Psoas muscle (tissue), 8 donors: ENCODE data around the gene SHISAL1. TPM values are rescaled to one million over a fixed set of nuclear protein-coding genes. Genes with fewer than 3 reads are reported as not detected.

Experiments
- ATAC-seq, 4 donors: fragments of 200-7000 bp; cut with Tn5 transposase; one replicate each; pipeline ENCODE4 v1.9.1; 2020; ENCODE audit warnings: moderate library complexity in 3 of 4, mild to moderate bottlenecking in 2 of 4
- DNase-seq, 2 donors: peaks; one replicate each; pipeline ENCODE4 v3.0.0-alpha.2; 2020
- H3K27ac ChIP-seq: fragments of 200-600 bp; one replicate; pipeline ENCODE4 v1.8.0; 2022
- H3K27me3 ChIP-seq, 3 donors: fragments of 200-600 bp in 1 of 3; one replicate each; pipeline versions ENCODE4 v1.6.1 to v1.8.0; 2013 to 2022; ENCODE audit warnings: low read length in 2 of 3, mild to moderate bottlenecking in 2 of 3, moderate library complexity in 1 of 3; ENCODE audit not compliant: insufficient read depth in 3 of 3
- H3K36me3 ChIP-seq, 2 donors: fragments of 200-600 bp in 1 of 2; one replicate each; pipeline versions ENCODE4 v1.6.1 to v1.8.0; 2013 to 2022; ENCODE audit warnings: low read depth in 1 of 2, mild to moderate bottlenecking in 1 of 2, moderate library complexity in 1 of 2; ENCODE audit not compliant: insufficient read depth in 1 of 2
- H3K4me1 ChIP-seq: fragments of 200-600 bp; one replicate; pipeline ENCODE4 v1.8.0; 2022
- H3K4me3 ChIP-seq: fragments of 200-600 bp; one replicate; pipeline ENCODE4 v1.8.0; 2022; ENCODE audit warnings: mild to moderate bottlenecking
- H3K9me3 ChIP-seq: fragments of 200-600 bp; one replicate; pipeline ENCODE4 v1.8.0; 2022
- WGBS, 3 donors: extraction: QIAGEN DNeasy Blood & Tissue Kit; methylation state at CpG; one replicate each; pipeline versions ENCODE4 v1.1.6 to v1.1.7; 2013; 5-methylcytosine and 5-hydroxymethylcytosine counted together
- intact Hi-C, 2 donors: fragments of 100-400 bp; cut with DNase I; formaldehyde crosslinking; loops; one replicate each; pipeline versions ENCODE4 v1.11.0 to v1.14.2; 2022
- polyA plus RNA-seq, 3 donors: library from polyadenylated mRNA; stranded (reverse); fragments of 200-250 nt; gene quantifications; one replicate each; pipeline ENCODE4 v1.2.3, GENCODE V29; 2013
- total RNA-seq, 4 donors: library from RNA; stranded (reverse); fragmentation: NEBNext Ultra II Directional in 2 of 4; extraction: Animal tissue kit (Norgen Biotek cat#: 25700) in 2 of 4; gene quantifications; one replicate each; pipeline versions ENCODE4 v1.2.1 to v1.2.4, GENCODE V29; 2021 to 2023
- TF ChIP-seq, protein P1 (sequence below): fragments of 200-600 bp; IDR thresholded peaks from one replicate; pipeline ENCODE4 v1.8.0; 2022; ENCODE audit warnings: antibody characterized with exemption
- donor health status: healthy with polysubstance abuse.
- donor health status: DM: no; HTN: no; CAD: no; lungs with moderate emphysema.
- donor health status: Bipolar disorder and iron deficiency.
- donor health status: healthy.
- donor health status: DM: yes; HTN: yes; CAD: no.
- donor health status: DM: no; HTN: no; CAD: no.
- donor health status: DM: no; HTN: no; CAD: no.
- donor health status: DM: yes; HTN: yes; CAD: no.

The SHISAL1 gene
- total and polyA plus RNA-seq, 7 donors, result 0.01 to 0.24 (median 0.06) TPM; not detected in 1

DNA sequence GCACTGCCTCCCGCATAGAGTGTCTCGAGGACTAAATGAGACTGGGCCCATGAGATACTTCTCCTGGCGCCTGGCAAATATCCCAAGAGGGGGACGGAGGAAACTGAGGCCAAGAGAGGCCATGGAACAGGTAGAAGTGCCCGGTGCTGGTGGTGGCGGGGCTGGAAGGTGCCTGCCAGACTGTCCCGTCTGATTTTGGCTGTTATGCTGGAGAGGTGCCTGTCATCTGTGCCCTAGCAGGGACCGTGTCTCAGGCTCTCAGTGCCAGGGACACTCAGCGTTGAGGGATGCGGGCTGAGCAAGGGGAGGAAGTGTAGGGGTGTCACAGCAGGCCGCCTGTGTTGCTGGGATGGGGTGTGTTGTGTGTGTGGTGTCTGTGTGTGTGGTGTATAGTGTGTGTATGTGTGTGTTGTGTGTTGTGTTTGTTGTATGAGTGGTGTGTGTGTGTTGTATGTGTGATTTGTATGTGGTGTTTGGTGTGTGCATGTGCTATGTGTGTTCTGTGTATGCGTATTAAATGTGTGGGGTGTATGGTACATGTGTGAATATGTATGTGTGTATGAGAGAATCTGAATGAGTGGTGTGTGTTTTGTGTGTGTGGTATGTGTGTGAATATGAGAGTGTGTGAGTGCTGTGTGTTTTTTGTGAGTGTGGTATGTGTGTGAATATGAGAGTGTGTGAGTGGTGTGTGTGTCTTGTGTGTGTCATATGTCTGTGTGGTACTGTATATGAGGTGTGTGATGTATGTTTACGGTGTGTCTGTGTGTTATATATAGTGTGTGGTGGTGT, 21.3 kb upstream of the SHISAL1 start:
- Histone ChIP-seq H3K27ac (no peak overlapping the region), H3K27me3 (peaks cover 0 to 65% (median 20%) of the 10 kb centered on the region in 3 donors), H3K4me3 (no peak overlapping the region), H3K36me3 (no peaks in the 10 kb centered on the region), H3K9me3 (no peaks in the 10 kb centered on the region), H3K4me1 (no peaks in the 10 kb centered on the region)
- TF ChIP-seq, protein P1, sequence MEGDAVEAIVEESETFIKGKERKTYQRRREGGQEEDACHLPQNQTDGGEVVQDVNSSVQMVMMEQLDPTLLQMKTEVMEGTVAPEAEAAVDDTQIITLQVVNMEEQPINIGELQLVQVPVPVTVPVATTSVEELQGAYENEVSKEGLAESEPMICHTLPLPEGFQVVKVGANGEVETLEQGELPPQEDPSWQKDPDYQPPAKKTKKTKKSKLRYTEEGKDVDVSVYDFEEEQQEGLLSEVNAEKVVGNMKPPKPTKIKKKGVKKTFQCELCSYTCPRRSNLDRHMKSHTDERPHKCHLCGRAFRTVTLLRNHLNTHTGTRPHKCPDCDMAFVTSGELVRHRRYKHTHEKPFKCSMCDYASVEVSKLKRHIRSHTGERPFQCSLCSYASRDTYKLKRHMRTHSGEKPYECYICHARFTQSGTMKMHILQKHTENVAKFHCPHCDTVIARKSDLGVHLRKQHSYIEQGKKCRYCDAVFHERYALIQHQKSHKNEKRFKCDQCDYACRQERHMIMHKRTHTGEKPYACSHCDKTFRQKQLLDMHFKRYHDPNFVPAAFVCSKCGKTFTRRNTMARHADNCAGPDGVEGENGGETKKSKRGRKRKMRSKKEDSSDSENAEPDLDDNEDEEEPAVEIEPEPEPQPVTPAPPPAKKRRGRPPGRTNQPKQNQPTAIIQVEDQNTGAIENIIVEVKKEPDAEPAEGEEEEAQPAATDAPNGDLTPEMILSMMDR, result no peak
- ATAC-seq, result no peak
- 64 to 79% (median 67%) methylated on average over 13 of the region's 13 CpGs for WGBS, 3 donors
- no peak for DNase-seq
- intact Hi-C loops, result no loop called here

DNA sequence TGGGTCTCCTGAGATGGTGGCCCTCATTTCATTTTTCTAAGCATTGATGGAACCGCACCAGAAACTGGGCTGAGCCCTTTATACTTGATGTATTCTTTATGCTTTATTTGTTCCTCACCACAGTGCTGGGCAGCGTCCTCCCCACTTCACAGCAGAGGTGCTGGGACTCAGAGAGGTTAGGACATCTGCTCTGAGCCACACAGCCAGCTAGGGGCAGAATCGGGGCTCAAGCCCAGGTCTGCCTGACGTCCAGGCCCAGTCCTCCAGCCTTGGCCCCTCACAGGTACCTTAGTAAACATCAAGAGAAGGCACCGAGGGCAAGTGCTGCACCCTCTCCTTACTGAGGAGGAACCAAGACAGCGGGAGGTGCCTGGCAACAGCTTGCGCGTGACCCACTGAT, 20.2 kb upstream of the SHISAL1 start:
- ATAC-seq, result no peak
- no peaks in the 10 kb centered on the region for H3K4me1 ChIP-seq
- WGBS, 3 donors, result 80 to 87% (median 81%) methylated on average over 8 of the region's 8 CpGs
- no peak for DNase-seq
- no peak overlapping the region for H3K27ac ChIP-seq
- H3K27me3 ChIP-seq, result peaks cover 0 to 68% (median 25%) of the 10 kb centered on the region in 3 donors
- H3K9me3 ChIP-seq, result no peaks in the 10 kb centered on the region
- intact Hi-C loops, result no loop called here
- TF ChIP-seq, protein P1, result no peak
- H3K4me3 ChIP-seq, result no peak overlapping the region
- H3K36me3 ChIP-seq, result no peaks in the 10 kb centered on the region

DNA sequence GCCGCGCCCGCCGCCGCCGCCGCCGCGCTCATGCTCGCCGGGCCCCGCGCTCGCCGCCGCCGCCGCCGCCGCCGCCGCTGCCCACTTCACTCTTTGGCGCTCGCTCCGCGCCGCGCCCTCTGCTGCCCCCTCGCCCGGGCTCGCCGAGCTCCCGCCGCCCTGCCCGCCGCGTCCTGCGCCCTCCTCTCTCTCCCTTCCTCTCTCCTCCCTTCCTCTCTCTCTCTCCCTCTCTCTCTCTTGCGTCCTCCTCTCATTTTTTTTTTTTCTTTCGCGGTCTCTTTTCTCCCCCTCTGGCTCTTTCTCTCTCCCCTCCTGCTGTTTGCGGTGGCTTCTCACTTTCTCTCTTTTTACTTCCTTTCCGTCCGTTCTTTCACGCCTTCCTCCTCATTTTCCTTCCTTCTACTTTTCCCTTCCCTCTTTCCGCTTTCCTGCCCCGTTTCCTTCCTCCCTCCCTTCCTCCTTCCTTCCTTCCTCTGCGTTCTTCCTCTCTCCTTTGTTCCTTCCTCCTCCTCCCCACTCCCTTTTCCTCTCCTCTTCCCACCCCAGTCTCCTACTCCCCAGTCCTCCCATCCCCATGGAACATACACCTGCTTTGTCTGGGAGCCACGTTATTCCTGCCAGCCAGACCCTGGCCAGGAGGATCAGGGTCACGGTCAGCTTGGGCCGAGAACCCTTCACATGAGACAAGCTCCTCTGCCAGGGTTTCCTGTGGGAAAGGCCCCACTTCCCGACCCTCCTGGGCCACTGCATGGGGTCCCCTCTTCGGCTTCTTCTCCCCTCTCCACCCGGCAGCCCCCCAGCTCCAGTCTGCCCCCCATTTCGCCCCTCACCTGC, 19.3 kb upstream of the SHISAL1 start:
- H3K9me3 ChIP-seq, result no peaks in the 10 kb centered on the region
- DNase-seq, result no peak
- no peaks in the 10 kb centered on the region for H3K36me3 ChIP-seq
- no peaks in the 10 kb centered on the region for H3K4me1 ChIP-seq
- no peak overlapping the region for H3K27ac ChIP-seq
- peak overlapping the region; percentile 36 for H3K4me3 ChIP-seq
- peak in 2 of 4 donors; percentile 42 to 50 for ATAC-seq
- intact Hi-C loops, result no loop called here
- TF ChIP-seq, protein P1, result no peak
- peaks cover 0 to 69% (median 25%) of the 10 kb centered on the region in 3 donors for H3K27me3 ChIP-seq
- WGBS, 3 donors, result 8 to 29% (median 22%) methylated on average over 17 to 55 of the region's 55 CpGs

DNA sequence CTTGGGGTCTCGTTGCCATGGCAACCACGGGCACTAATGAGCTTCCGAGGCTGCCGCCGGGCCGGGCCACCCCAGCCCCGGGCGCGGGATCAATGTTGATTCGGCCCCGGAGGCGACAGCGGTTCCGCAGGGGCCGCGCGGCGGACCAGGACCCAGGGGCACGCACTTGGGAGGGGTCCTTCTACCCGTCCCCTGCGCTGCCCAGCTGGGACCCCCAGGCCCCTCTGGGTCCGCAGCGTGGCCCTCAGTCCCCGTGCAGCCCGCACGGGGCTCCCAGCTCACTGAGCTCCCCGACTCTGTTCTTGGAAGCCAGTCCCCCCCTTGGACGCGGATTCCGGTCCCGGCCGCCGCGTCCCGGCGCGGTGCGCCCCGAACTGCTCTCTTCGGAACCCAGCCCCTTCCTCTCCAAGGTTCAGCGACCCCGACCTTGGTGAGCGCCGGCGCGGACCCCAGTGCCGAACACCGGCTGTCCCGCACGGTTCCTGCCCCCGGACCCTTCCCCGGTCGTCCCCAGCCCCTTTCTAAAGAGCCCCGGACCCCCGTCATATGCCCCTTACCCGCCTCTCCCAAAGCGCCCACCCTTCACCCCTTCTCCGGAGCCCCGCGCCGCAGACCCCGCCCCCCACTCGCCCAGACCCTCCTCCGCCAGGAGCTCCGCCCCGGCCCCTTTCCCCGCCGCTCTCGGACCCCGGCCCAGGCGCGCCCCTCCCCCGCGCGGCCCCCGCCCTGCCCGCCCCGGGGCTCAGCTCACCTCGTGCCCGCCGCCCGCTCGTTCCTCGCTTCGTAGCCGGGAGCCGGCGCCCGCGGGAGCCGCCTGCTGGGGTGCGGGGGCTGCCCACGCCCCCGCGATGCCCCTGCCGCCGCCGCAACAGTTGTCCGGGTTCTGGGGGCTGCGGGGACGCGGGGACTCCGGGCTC, 18.3 kb upstream of the SHISAL1 start:
- no peaks in the 10 kb centered on the region for H3K36me3 ChIP-seq
- intact Hi-C loops, result no loop called here
- ATAC-seq (no peak), DNase-seq (no peak)
- H3K4me1 ChIP-seq, result no peaks in the 10 kb centered on the region
- WGBS, 3 donors, result 4 to 7% (median 5%) methylated on average over 60 to 92 of the region's 103 CpGs
- peaks cover 0 to 70% (median 25%) of the 10 kb centered on the region in 3 donors for H3K27me3 ChIP-seq
- TF ChIP-seq, protein P1, result no peak
- no peak overlapping the region for H3K27ac ChIP-seq
- H3K4me3 ChIP-seq, result peak overlapping the region; percentile 25
- H3K9me3 ChIP-seq, result no peaks in the 10 kb centered on the region
